Type B pancreatic cell (in vitro differentiated cells): Measurements from ENCODE around the gene TICAM1. TPM values are rescaled to one million over a fixed set of nuclear protein-coding genes. Genes with fewer than 3 reads are reported as not detected.
"Not testable (repeated sequence)": the region's sequence is repeated elsewhere in the genome, so short reads cannot be mapped to it uniquely, and the experiment has no call there.

ENCODE experiments used
- DNase-seq: peaks from one replicate; pipeline ENCODE4 v3.0.0; 2021; ENCODE audit warnings: mixed read lengths; ENCODE audit not compliant: unreplicated experiment; ENCODE audit errors: extremely low spot score
- H3K27ac Mint-ChIP-seq: 2 replicates; pipeline ENCODE4 v1.8.0; 2021; ENCODE audit warnings: mild to moderate bottlenecking, mixed read lengths
- H3K27me3 Mint-ChIP-seq: 2 replicates; pipeline ENCODE4 v1.8.0; 2021; ENCODE audit warnings: mixed read lengths
- H3K36me3 Mint-ChIP-seq: 2 replicates; pipeline ENCODE4 v1.8.0; 2021; ENCODE audit warnings: mixed read lengths
- H3K4me1 Mint-ChIP-seq: one replicate; pipeline ENCODE4 v1.8.0; 2021; ENCODE audit warnings: mixed read lengths; ENCODE audit not compliant: unreplicated experiment
- H3K4me3 Mint-ChIP-seq: 2 replicates; pipeline ENCODE4 v1.8.0; 2021; ENCODE audit warnings: mild to moderate bottlenecking, mixed read lengths
- H3K9me3 Mint-ChIP-seq: 2 replicates; pipeline ENCODE4 v1.8.0; 2021; ENCODE audit warnings: mixed read lengths
- total RNA-seq: library from RNA; stranded (reverse); gene quantifications from 2 replicates; pipeline ENCODE4 v1.2.1, GENCODE V29; 2021; ENCODE audit warnings: low replicate concordance
- TF ChIP-seq, protein P1 (sequence below): fragments of 200-600 bp; sonication (generic); conservative IDR thresholded peaks from 2 replicates; pipeline ENCODE4 v1.5.0; 2021; ENCODE audit warnings: antibody characterized with exemption, mild to moderate bottlenecking

TICAM1 gene
- total RNA-seq, 1 donor from 2014 or later: 8.3 TPM

DNA sequence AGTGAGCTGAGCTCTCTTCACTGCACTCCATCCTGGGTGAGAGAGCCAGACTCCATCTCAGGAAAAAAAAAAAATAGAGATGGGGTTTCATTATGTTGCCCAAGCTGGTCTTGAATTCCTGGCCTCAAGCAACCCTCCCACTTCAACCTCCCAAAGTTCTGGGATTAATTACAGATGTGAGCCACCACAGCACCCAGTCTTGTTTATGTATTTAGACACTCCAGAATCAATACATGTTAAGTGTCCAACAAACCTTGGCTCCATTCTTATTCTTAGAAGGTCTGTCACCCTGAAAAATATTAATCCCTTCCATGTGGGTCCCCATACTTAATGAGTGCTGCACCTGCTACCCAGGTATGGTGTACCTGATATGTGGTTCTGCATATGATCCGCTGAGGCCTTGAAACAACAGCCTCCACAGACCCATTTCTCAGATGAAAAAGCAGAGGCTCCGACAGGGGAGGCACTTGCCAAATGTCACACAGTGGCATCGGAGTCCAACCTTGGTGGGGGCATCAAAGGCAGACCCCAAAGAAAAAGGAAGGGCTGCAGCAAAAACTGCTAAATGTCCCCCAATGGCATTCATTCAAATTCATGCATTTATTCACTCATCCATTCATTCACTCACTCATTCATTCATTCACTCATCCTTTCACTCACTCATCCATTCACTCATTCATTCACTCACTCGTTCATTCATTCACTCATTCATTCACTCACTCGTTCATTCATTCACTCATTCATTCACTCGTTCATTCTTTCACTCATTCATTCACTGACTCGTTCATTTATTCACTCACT, 16.7 kb downstream of the TICAM1 start:
- peaks cover 13% of the 10 kb centered on the region for H3K4me1 Mint-ChIP-seq
- peaks cover 5% of the 10 kb centered on the region for H3K9me3 Mint-ChIP-seq
- no peak overlapping the region for H3K4me3 Mint-ChIP-seq
- no peak for DNase-seq
- TF ChIP-seq, protein P1, sequence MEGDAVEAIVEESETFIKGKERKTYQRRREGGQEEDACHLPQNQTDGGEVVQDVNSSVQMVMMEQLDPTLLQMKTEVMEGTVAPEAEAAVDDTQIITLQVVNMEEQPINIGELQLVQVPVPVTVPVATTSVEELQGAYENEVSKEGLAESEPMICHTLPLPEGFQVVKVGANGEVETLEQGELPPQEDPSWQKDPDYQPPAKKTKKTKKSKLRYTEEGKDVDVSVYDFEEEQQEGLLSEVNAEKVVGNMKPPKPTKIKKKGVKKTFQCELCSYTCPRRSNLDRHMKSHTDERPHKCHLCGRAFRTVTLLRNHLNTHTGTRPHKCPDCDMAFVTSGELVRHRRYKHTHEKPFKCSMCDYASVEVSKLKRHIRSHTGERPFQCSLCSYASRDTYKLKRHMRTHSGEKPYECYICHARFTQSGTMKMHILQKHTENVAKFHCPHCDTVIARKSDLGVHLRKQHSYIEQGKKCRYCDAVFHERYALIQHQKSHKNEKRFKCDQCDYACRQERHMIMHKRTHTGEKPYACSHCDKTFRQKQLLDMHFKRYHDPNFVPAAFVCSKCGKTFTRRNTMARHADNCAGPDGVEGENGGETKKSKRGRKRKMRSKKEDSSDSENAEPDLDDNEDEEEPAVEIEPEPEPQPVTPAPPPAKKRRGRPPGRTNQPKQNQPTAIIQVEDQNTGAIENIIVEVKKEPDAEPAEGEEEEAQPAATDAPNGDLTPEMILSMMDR: no peak
- H3K27ac Mint-ChIP-seq: no peak overlapping the region
- H3K36me3 Mint-ChIP-seq: peaks cover 8% of the 10 kb centered on the region
- H3K27me3 Mint-ChIP-seq: no peaks in the 10 kb centered on the region

DNA sequence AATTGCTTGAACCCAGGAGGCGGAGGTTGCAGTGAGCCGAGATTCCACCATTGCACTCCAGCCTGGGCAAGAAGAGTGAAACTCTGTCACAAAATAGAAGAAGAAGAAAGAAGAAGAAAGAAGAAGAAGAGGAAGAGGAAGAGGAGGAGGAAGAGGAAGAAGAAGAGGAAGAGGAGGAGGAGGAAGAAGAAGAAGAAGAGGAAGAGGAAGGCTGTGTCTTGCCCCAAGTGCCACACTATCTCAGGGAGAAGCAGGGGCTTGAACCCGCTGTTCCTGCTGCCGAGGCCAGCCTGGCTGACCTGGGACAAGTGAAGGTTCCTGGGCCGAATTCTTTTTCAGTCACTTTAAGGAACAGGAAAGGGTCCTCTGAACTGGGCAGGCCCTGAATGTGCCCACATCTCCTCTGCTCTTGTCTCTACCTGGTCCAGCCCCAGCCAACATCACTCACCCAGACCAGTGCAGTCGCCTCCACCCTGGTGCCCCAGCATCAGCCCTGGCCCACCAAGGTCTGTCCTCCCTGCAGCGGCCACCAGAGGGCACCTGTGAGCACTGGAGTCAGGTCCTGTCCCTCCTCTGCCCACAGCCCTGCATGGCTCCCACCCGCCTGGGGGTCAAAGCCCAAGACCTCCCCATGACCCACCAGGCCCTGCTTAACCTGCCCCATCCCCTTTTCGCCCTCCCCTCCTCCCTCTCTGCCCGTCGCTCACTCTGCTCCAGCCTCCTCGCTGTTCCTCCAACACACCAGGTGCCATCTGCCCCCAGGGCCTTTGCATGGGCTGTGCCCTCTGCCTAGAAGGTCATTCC, 20.0 kb downstream of the TICAM1 start:
- Mint-ChIP-seq H3K36me3 (peaks cover 8% of the 10 kb centered on the region), H3K9me3 (peaks cover 5% of the 10 kb centered on the region), H3K27ac (peak overlapping the region; percentile 74), H3K4me3 (no peak overlapping the region), H3K27me3 (no peaks in the 10 kb centered on the region), H3K4me1 (peaks cover 16% of the 10 kb centered on the region)
- TF ChIP-seq, protein P1: peak; percentile 87
- peak; percentile 88 for DNase-seq

DNA sequence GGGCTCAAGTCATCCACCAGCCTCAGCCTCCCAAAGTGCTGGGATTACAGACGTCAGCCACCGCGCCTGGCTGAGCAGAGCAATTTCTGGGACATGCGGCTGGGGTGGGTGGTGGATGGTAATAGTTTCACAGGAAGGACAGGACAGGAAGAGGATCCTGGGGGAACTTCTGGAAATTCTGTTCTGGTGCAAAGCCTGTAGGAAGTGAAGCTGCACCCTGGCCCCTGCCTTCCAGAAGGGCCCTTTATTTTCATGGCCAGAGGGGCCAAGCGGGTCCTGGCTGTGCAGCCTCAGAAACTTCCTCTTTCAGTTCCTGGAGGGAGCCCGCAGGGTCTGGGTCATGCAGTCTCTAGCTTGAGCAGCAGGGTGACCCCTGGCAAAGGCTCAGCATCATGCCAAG, 24.3 kb downstream of the TICAM1 start:
- H3K27me3 Mint-ChIP-seq: no peaks in the 10 kb centered on the region
- no peaks in the 10 kb centered on the region for H3K9me3 Mint-ChIP-seq
- peaks cover 4% of the 10 kb centered on the region for H3K4me1 Mint-ChIP-seq
- no peak overlapping the region for H3K27ac Mint-ChIP-seq
- TF ChIP-seq, protein P1: no peak
- H3K36me3 Mint-ChIP-seq: no peaks in the 10 kb centered on the region
- DNase-seq: no peak
- H3K4me3 Mint-ChIP-seq: no peak overlapping the region

DNA sequence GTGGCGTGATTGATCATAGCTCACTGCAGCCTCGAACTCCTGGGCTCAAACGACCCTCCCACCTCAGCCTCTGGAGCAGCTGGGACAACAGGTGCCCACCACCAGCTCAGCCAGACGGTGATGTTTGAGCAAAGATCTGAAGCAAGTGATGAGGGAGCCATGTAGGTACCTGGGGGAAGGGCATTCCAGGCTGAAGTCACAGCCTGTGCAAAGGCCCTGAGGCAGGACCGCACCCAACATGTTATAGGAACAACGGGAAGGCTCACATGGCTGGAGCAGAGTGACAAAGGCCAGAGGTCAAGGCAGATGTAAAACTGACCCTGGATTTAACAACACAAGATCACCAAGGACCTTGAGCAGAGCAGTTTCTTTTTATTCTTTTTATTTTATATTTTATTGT, 25.1 kb downstream of the TICAM1 start:
- Mint-ChIP-seq H3K4me3 (no peak overlapping the region), H3K27ac (no peak overlapping the region), H3K36me3 (no peaks in the 10 kb centered on the region), H3K4me1 (peaks cover 4% of the 10 kb centered on the region), H3K9me3 (no peaks in the 10 kb centered on the region), H3K27me3 (no peaks in the 10 kb centered on the region)
- no peak for DNase-seq
- TF ChIP-seq, protein P1: no peak

DNA sequence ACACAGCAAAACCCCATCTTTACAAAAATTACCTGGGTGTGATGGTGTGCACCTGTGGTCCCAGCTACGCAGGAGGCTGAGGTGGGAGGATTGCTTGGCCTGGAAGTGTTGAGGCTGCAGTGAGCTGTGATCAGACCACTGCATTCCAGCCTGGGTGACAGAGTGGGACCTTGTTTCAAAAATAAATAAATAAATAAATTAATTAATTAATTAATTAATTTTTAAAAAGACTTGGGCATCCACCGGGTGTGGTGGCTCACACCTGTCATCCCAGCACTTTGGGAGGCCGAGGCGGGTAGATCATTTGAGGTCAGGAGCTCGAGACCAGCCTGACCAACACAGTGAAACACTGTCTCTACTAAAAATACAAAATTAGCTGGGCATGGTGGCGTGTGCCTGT, 26.4 kb downstream of the TICAM1 start:
- not testable (repeated sequence) for DNase-seq, H3K4me3 Mint-ChIP-seq, H3K9me3 Mint-ChIP-seq, H3K27me3 Mint-ChIP-seq, H3K4me1 Mint-ChIP-seq, H3K27ac Mint-ChIP-seq, H3K36me3 Mint-ChIP-seq
